HG03025 (cell line): ENCODE measurements around the gene CDH13.

Experiments used
- ATAC-seq: cut with Tn5 transposase; IDR thresholded peaks from one replicate; pipeline ENCODE4 v1.9.1; 2021; ENCODE audit warnings: mild to moderate bottlenecking, moderate library complexity; ENCODE audit not compliant: unreplicated experiment, low FRiP score

Gene CDH13

GRCh38 chr16:82732461-82732860 lies 105.7 kb downstream of the CDH13 start:
- no peak for ATAC-seq

GRCh38 chr16:82735186-82735585 lies 108.4 kb downstream of the CDH13 start:
- no peak for ATAC-seq

- ATAC-seq: no peak
Observed at GRCh38 chr16:82735673-82736091, 108.9 kb downstream of the CDH13 start.

GRCh38 chr16:82736224-82736623 lies 109.5 kb downstream of the CDH13 start:
- no peak for ATAC-seq

GRCh38 chr16:82738699-82739098 lies 111.9 kb downstream of the CDH13 start:
- no peak for ATAC-seq

- no peak for ATAC-seq
Observed at GRCh38 chr16:82741073-82741615, 114.4 kb downstream of the CDH13 start.

GRCh38 chr16:82744958-82745357 lies 118.2 kb downstream of the CDH13 start:
- ATAC-seq: no peak

- ATAC-seq: no peak
Observed at GRCh38 chr16:82748026-82748425, 121.3 kb downstream of the CDH13 start.

- no peak for ATAC-seq
Observed at GRCh38 chr16:82750068-82750467, 123.3 kb downstream of the CDH13 start.

GRCh38 chr16:82751020-82751419 lies 124.3 kb downstream of the CDH13 start:
- no peak for ATAC-seq

- ATAC-seq: no peak
Observed at GRCh38 chr16:82752172-82752571, 125.4 kb downstream of the CDH13 start.

- no peak for ATAC-seq
Observed at GRCh38 chr16:82753821-82754220, 127.1 kb downstream of the CDH13 start.

- ATAC-seq: no peak
Observed at GRCh38 chr16:82754716-82755513, 128.1 kb downstream of the CDH13 start.

- no peak for ATAC-seq
Observed at GRCh38 chr16:82755570-82756282, 129.0 kb downstream of the CDH13 start.

GRCh38 chr16:82756283-82756599 lies 129.5 kb downstream of the CDH13 start:
- no peak for ATAC-seq

- ATAC-seq: no peak
Observed at GRCh38 chr16:82758406-82758805, 131.6 kb downstream of the CDH13 start.

GRCh38 chr16:82758904-82759303 lies 132.1 kb downstream of the CDH13 start:
- no peak for ATAC-seq

GRCh38 chr16:82761236-82761635 lies 134.5 kb downstream of the CDH13 start:
- no peak for ATAC-seq

- no peak for ATAC-seq
Observed at GRCh38 chr16:82761858-82762257, 135.1 kb downstream of the CDH13 start.

GRCh38 chr16:82763371-82763770 lies 136.6 kb downstream of the CDH13 start:
- no peak for ATAC-seq

- ATAC-seq: no peak
Observed at GRCh38 chr16:82767198-82767597, 140.4 kb downstream of the CDH13 start.

- ATAC-seq: no peak
Observed at GRCh38 chr16:82767808-82768207, 141.0 kb downstream of the CDH13 start.
